Gastroesophageal sphincter (tissue), 3 donors: ENCODE data around the gene TMEM222.

Source experiments
- EP300 ChIP-seq: sonication (generic); formaldehyde crosslinking; IDR thresholded peaks from one replicate; pipeline ENCODE4 v1.6.1; 2017; ENCODE audit warnings: antibody characterized with exemption, mild to moderate bottlenecking
- POLR2A ChIP-seq, 2 donors: fragments of 450-650 bp; IDR thresholded peaks; one replicate each; pipeline ENCODE4 v1.6.1; 2017; ENCODE audit warnings: antibody characterized with exemption in 2 of 2, mild to moderate bottlenecking in 2 of 2, moderate library complexity in 1 of 2
- POLR2AphosphoS5 ChIP-seq: sonication (generic); formaldehyde crosslinking; IDR thresholded peaks from one replicate; pipeline ENCODE4 v1.6.1; 2017; ENCODE audit warnings: antibody characterized with exemption
- TF ChIP-seq, protein P1 (sequence below), 4 experiments: fragments of 200-600 bp in 2 of 4; fragments of 450-650 bp in 2 of 4; sonication (generic) in 1 of 4; IDR thresholded peaks; one replicate each; pipeline ENCODE4 v1.5.1; 2017 to 2019; ENCODE audit warnings: antibody characterized with exemption in 4 of 4, mild to moderate bottlenecking in 2 of 4, moderate library complexity in 2 of 4

DNA sequence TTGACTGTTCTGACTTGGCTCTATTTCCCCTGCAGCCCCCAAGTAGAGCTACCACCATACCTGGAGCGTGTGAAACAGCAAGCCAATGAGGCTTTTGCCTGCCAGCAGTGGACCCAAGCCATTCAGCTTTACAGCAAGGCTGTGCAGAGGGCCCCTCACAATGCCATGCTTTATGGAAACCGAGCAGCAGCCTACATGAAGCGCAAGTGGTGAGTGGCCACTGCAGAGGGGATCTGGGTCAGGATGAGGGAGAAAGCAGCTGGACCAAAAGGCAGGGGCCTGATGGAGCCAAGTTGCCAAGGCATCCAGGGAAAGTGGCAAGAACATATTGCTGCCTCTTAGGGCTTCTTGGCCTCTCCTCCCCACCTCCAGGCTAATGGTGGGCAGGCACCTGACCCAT is 24.1 kb upstream of the TMEM222 start:
- no peak for TF ChIP-seq EP300
- TF ChIP-seq POLR2A (IDR thresholded peaks at IDR 0.05), result no peak
- TF ChIP-seq, protein P1, sequence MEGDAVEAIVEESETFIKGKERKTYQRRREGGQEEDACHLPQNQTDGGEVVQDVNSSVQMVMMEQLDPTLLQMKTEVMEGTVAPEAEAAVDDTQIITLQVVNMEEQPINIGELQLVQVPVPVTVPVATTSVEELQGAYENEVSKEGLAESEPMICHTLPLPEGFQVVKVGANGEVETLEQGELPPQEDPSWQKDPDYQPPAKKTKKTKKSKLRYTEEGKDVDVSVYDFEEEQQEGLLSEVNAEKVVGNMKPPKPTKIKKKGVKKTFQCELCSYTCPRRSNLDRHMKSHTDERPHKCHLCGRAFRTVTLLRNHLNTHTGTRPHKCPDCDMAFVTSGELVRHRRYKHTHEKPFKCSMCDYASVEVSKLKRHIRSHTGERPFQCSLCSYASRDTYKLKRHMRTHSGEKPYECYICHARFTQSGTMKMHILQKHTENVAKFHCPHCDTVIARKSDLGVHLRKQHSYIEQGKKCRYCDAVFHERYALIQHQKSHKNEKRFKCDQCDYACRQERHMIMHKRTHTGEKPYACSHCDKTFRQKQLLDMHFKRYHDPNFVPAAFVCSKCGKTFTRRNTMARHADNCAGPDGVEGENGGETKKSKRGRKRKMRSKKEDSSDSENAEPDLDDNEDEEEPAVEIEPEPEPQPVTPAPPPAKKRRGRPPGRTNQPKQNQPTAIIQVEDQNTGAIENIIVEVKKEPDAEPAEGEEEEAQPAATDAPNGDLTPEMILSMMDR (IDR thresholded peaks at IDR 0.05), result no peak
- no peak for TF ChIP-seq POLR2AphosphoS5
